Gastrocnemius medialis (tissue), 4 donors: ENCODE results near the gene PCDH9.

Source experiments
- CTCF ChIP-seq, 5 experiments: fragments of 450-650 bp in 3 of 5; fragments of 200-600 bp in 2 of 5; sonication (generic) in 2 of 5; IDR thresholded peaks in 4 of 5; conservative IDR thresholded peaks in 1 of 5; 1 replicate in 4 of 5; 2 replicates in 1 of 5; pipeline ENCODE4 v1.5.1; 2016 to 2019; ENCODE audit warnings: antibody characterized with exemption in 5 of 5, mild to moderate bottlenecking in 3 of 5, moderate library complexity in 3 of 5
- POLR2A ChIP-seq, 2 donors: fragments of 450-650 bp; IDR thresholded peaks; one replicate each; pipeline ENCODE4 v1.6.1; 2017; ENCODE audit warnings: antibody characterized with exemption in 2 of 2, mild to moderate bottlenecking in 2 of 2, moderate library complexity in 2 of 2

GRCh38 chr13:66532146-66532545 is 698.0 kb downstream of the PCDH9 start:
- no peak for TF ChIP-seq CTCF (IDR thresholded peaks at IDR 0.05 in 4 of 5, conservative IDR thresholded peaks at IDR 0.05 in 1 of 5)
- TF ChIP-seq POLR2A (IDR thresholded peaks at IDR 0.05): no peak
